Measurements from ENCODE around the gene CCL8.

The CCL8 gene

GRCh38 chr17:34368196-34368945 is 49.1 kb downstream of the CCL8 start:
- no peak for DNase-seq

GRCh38 chr17:34368946-34369500 is 49.8 kb downstream of the CCL8 start:
- no peak for DNase-seq

- DNase-seq: no peak
Measured at GRCh38 chr17:34369571-34369970, 50.3 kb downstream of the CCL8 start.

GRCh38 chr17:34370376-34370996 is 51.3 kb downstream of the CCL8 start:
- no peak for DNase-seq

GRCh38 chr17:34370997-34371395 is 51.8 kb downstream of the CCL8 start:
- DNase-seq: no peak
